ENCODE results near the gene RAD18.

The RAD18 gene

DNA sequence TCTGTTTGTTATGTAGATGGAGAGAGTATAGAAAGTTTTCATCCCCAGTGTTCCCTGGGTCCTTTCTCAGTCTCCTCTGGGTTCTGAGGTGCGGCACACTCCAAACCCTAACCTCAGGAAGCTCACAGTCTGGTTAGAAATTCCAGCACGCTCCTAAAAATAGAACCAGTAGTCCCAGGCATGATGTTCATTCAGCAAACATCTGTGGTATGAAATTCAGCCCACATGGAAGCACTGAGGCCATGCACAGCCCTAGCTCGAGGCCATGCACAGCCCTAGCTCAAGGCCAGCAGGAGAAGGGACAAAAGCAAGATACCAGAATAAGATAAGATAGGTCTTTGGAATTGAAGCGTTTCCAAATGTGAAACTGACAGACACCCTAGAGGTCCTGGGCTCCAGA is 111.6 kb downstream of the RAD18 start:
- H3K27ac ChIP-seq (replicated peaks; ENCODE audit: low read length) = no peak overlapping the region
- no peak overlapping the region for H3K4me3 ChIP-seq (ENCODE audit: low read length in 2 of 2)
- WGBS, 2 donors (ENCODE audit: extremely low coverage in 2 of 2, insufficient read length in 2 of 2, insufficient replicate concordance in 1 of 2) = no CpG with 5 or more reads among the region's 4 CpGs

DNA sequence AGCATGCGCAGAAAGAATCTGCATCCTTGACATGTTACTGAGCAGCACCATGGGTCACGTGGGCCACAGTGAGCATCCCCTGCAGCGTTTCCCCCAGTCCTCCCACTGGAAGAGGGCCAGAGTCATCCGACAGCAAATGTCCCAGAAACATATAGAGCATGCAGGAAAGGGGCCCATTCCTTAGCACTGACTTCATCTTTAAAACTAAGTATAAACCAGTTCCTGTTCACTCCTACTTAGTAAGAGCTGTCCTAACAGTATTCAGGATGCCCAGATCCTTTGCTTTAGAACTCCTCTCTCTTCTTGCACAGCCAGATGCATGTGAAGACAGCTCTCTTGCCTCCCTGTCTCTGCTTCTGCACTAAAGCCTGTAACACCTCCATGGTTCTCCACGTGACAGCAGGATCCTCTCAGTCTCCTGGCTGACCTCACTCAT is 114.6 kb downstream of the RAD18 start:
- Histone ChIP-seq H3K9me3 (replicated peaks in 1 of 2; ENCODE audit: control insufficient read depth in 2 of 2, insufficient read depth in 1 of 2, low read depth in 1 of 2, low read length in 2 of 2) (peaks cover 1 to 9% of the 10 kb centered on the region in 2 donors), H3K27ac (replicated peaks; ENCODE audit: low read length) (no peak overlapping the region), H3K14ac (ENCODE audit: low read length) (no peak overlapping the region), H2BK5ac (ENCODE audit: low read length) (no peak overlapping the region), H3K4ac (ENCODE audit: low read length) (no peak overlapping the region), H3K79me1 (ENCODE audit: low read depth, low read length) (no peaks in the 10 kb centered on the region), H2AK5ac (ENCODE audit: low read depth, low read length) (no peak overlapping the region), H3K9ac (ENCODE audit: low read depth, low read length, poor library complexity) (no peak overlapping the region), H3K36me3 (replicated peaks in 1 of 2; ENCODE audit: control insufficient read depth in 2 of 2, insufficient read depth in 2 of 2, low read length in 2 of 2) (no peaks in the 10 kb centered on the region), H3K4me1 (ENCODE audit: control insufficient read depth in 2 of 2, insufficient read depth in 1 of 2, low read depth in 1 of 2, low read length in 2 of 2) (peaks cover 0 to 7% of the 10 kb centered on the region in 2 donors), H2BK120ac (ENCODE audit: low read depth, low read length) (no peak overlapping the region), H3K27me3 (ENCODE audit: control insufficient read depth in 3 of 3, insufficient read depth in 3 of 3, low read depth in 1 of 3, low read length in 3 of 3) (no peaks in the 10 kb centered on the region), H2BK12ac (ENCODE audit: low read length) (no peak overlapping the region), H3K4me2 (ENCODE audit: insufficient read depth, low read length, poor library complexity, severe bottlenecking) (no peak overlapping the region), H3K23ac (ENCODE audit: low read depth, low read length, poor library complexity) (no peak overlapping the region), H4K8ac (ENCODE audit: low read depth, low read length) (no peak overlapping the region), H3K4me3 (ENCODE audit: low read length in 2 of 2) (no peak overlapping the region), H2BK15ac (ENCODE audit: low read length) (no peak overlapping the region), H3K18ac (ENCODE audit: low read length) (no peak overlapping the region), H4K91ac (ENCODE audit: low read depth, low read length, poor library complexity) (no peak overlapping the region), H2AFZ (ENCODE audit: low read length) (no peak overlapping the region)
- no CpG with 5 or more reads among the region's 5 CpGs for WGBS, 2 donors (ENCODE audit: extremely low coverage in 2 of 2, insufficient read length in 2 of 2, insufficient replicate concordance in 1 of 2)
- no peak for DNase-seq (ENCODE audit: low spot score)

More for the DNA sequence above, 111.6 kb downstream of the RAD18 start:
- no peak overlapping the region for H3K14ac ChIP-seq (ENCODE audit: low read length)
- H3K9ac ChIP-seq (ENCODE audit: low read depth, low read length, poor library complexity) = no peak overlapping the region
- no peak overlapping the region for H2BK120ac ChIP-seq (ENCODE audit: low read depth, low read length)
- no peak overlapping the region for H4K8ac ChIP-seq (ENCODE audit: low read depth, low read length)
- no peak overlapping the region for H2BK5ac ChIP-seq (ENCODE audit: low read length)
- H2AFZ ChIP-seq (ENCODE audit: low read length) = no peak overlapping the region
- H2BK12ac ChIP-seq (ENCODE audit: low read length) = no peak overlapping the region
- no peaks in the 10 kb centered on the region for H3K36me3 ChIP-seq (replicated peaks in 1 of 2; ENCODE audit: control insufficient read depth in 2 of 2, insufficient read depth in 2 of 2, low read length in 2 of 2)
- no peaks in the 10 kb centered on the region for H3K4me1 ChIP-seq (ENCODE audit: control insufficient read depth in 2 of 2, insufficient read depth in 1 of 2, low read depth in 1 of 2, low read length in 2 of 2)
- H3K4ac ChIP-seq (ENCODE audit: low read length) = no peak overlapping the region
- H2BK15ac ChIP-seq (ENCODE audit: low read length) = no peak overlapping the region
- H3K18ac ChIP-seq (ENCODE audit: low read length) = no peak overlapping the region
- no peak overlapping the region for H3K4me2 ChIP-seq (ENCODE audit: insufficient read depth, low read length, poor library complexity, severe bottlenecking)
- H4K91ac ChIP-seq (ENCODE audit: low read depth, low read length, poor library complexity) = no peak overlapping the region
- H3K27me3 ChIP-seq (ENCODE audit: control insufficient read depth in 3 of 3, insufficient read depth in 3 of 3, low read depth in 1 of 3, low read length in 3 of 3) = no peaks in the 10 kb centered on the region
- no peaks in the 10 kb centered on the region for H3K79me1 ChIP-seq (ENCODE audit: low read depth, low read length)
- H3K23ac ChIP-seq (ENCODE audit: low read depth, low read length, poor library complexity) = no peak overlapping the region
- no peak for DNase-seq (ENCODE audit: low spot score)
- H2AK5ac ChIP-seq (ENCODE audit: low read depth, low read length) = no peak overlapping the region
- no peaks in the 10 kb centered on the region for H3K9me3 ChIP-seq (replicated peaks in 1 of 2; ENCODE audit: control insufficient read depth in 2 of 2, insufficient read depth in 1 of 2, low read depth in 1 of 2, low read length in 2 of 2)

DNA sequence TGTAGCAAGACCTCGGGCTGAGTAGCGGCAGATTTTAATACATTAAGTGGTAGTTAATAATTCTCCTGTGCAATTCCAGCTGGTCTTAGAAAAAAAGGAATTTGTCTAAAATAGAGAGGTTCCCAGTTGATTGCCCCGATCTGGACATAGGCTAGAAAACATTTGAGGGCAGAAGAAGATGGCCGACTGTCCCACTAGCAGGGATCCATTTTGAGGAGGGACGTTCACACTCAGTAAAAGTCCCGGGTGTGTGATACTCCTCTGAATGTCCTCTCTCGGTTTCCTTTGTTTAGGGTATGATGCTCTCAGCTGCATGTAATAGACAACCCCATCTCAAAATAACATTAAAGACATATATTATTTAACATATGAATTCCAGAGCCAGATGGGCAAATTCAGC is 116.0 kb downstream of the RAD18 start:
- no peak overlapping the region for H2BK12ac ChIP-seq (ENCODE audit: low read length)
- no peak overlapping the region for H3K23ac ChIP-seq (ENCODE audit: low read depth, low read length, poor library complexity)
- H3K4me1 ChIP-seq (ENCODE audit: control insufficient read depth in 2 of 2, insufficient read depth in 1 of 2, low read depth in 1 of 2, low read length in 2 of 2) = peaks cover 0 to 7% of the 10 kb centered on the region in 2 donors
- no peak overlapping the region for H3K4ac ChIP-seq (ENCODE audit: low read length)
- no peak overlapping the region for H4K8ac ChIP-seq (ENCODE audit: low read depth, low read length)
- H2AFZ ChIP-seq (ENCODE audit: low read length) = no peak overlapping the region
- peaks cover 3 to 9% of the 10 kb centered on the region in 2 donors for H3K9me3 ChIP-seq (replicated peaks in 1 of 2; ENCODE audit: control insufficient read depth in 2 of 2, insufficient read depth in 1 of 2, low read depth in 1 of 2, low read length in 2 of 2)
- H3K79me1 ChIP-seq (ENCODE audit: low read depth, low read length) = no peaks in the 10 kb centered on the region
- no peak overlapping the region for H3K4me2 ChIP-seq (ENCODE audit: insufficient read depth, low read length, poor library complexity, severe bottlenecking)
- DNase-seq (ENCODE audit: low spot score) = no peak
- no peaks in the 10 kb centered on the region for H3K27me3 ChIP-seq (ENCODE audit: control insufficient read depth in 3 of 3, insufficient read depth in 3 of 3, low read depth in 1 of 3, low read length in 3 of 3)
- WGBS, 2 donors (ENCODE audit: extremely low coverage in 2 of 2, insufficient read length in 2 of 2, insufficient replicate concordance in 1 of 2) = no CpG with 5 or more reads among the region's 7 CpGs
- H3K9ac ChIP-seq (ENCODE audit: low read depth, low read length, poor library complexity) = no peak overlapping the region
- H3K27ac ChIP-seq (replicated peaks; ENCODE audit: low read length) = no peak overlapping the region
- no peak overlapping the region for H3K18ac ChIP-seq (ENCODE audit: low read length)
- H3K14ac ChIP-seq (ENCODE audit: low read length) = no peak overlapping the region
- no peak overlapping the region for H2BK15ac ChIP-seq (ENCODE audit: low read length)
- no peak overlapping the region for H4K91ac ChIP-seq (ENCODE audit: low read depth, low read length, poor library complexity)
- H2BK5ac ChIP-seq (ENCODE audit: low read length) = no peak overlapping the region
- no peaks in the 10 kb centered on the region for H3K36me3 ChIP-seq (replicated peaks in 1 of 2; ENCODE audit: control insufficient read depth in 2 of 2, insufficient read depth in 2 of 2, low read length in 2 of 2)
- no peak overlapping the region for H2AK5ac ChIP-seq (ENCODE audit: low read depth, low read length)
- H2BK120ac ChIP-seq (ENCODE audit: low read depth, low read length) = no peak overlapping the region
- no peak overlapping the region for H3K4me3 ChIP-seq (ENCODE audit: low read length in 2 of 2)

DNA sequence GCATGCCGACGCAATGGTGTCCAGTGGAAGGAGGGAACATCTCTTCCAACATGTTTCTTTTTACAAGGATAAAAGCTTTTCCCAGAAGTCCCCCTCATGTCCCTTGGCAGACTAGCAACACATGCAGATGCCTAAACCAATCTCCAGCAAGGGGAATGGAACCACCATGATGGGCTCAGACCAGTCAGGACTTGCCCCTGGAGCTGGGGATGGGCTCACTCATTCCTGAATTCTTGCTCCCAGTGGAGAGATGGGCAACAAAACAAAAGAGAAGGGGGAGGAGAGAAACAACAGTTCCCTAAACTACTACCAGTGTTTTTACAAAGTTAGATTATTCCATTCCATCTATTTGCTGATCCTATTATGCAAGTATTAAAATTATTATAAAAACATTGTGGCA is 117.1 kb downstream of the RAD18 start:
- no peak overlapping the region for H2BK15ac ChIP-seq (ENCODE audit: low read length)
- H3K4me1 ChIP-seq (ENCODE audit: control insufficient read depth in 2 of 2, insufficient read depth in 1 of 2, low read depth in 1 of 2, low read length in 2 of 2) = peaks cover 0 to 7% of the 10 kb centered on the region in 2 donors
- no peak overlapping the region for H3K4ac ChIP-seq (ENCODE audit: low read length)
- no peak overlapping the region for H3K18ac ChIP-seq (ENCODE audit: low read length)
- no peak overlapping the region for H2BK12ac ChIP-seq (ENCODE audit: low read length)
- H2AFZ ChIP-seq (ENCODE audit: low read length) = peak overlapping the region; percentile 32
- DNase-seq (ENCODE audit: low spot score) = no peak
- no peak overlapping the region for H2BK5ac ChIP-seq (ENCODE audit: low read length)
- no peak overlapping the region for H4K91ac ChIP-seq (ENCODE audit: low read depth, low read length, poor library complexity)
- H4K8ac ChIP-seq (ENCODE audit: low read depth, low read length) = no peak overlapping the region
- H3K27ac ChIP-seq (replicated peaks; ENCODE audit: low read length) = no peak overlapping the region
- H3K14ac ChIP-seq (ENCODE audit: low read length) = no peak overlapping the region
- H3K27me3 ChIP-seq (ENCODE audit: control insufficient read depth in 3 of 3, insufficient read depth in 3 of 3, low read depth in 1 of 3, low read length in 3 of 3) = no peaks in the 10 kb centered on the region
- H3K9me3 ChIP-seq (replicated peaks in 1 of 2; ENCODE audit: control insufficient read depth in 2 of 2, insufficient read depth in 1 of 2, low read depth in 1 of 2, low read length in 2 of 2) = peaks cover 3 to 9% of the 10 kb centered on the region in 2 donors
- no peak overlapping the region for H2BK120ac ChIP-seq (ENCODE audit: low read depth, low read length)
- H3K9ac ChIP-seq (ENCODE audit: low read depth, low read length, poor library complexity) = no peak overlapping the region
- H3K79me1 ChIP-seq (ENCODE audit: low read depth, low read length) = no peaks in the 10 kb centered on the region
- WGBS, 2 donors (ENCODE audit: extremely low coverage in 2 of 2, insufficient read length in 2 of 2, insufficient replicate concordance in 1 of 2) = no CpG with 5 or more reads among the region's 2 CpGs
- H3K4me3 ChIP-seq (ENCODE audit: low read length in 2 of 2) = no peak overlapping the region
- no peak overlapping the region for H2AK5ac ChIP-seq (ENCODE audit: low read depth, low read length)
- no peaks in the 10 kb centered on the region for H3K36me3 ChIP-seq (replicated peaks in 1 of 2; ENCODE audit: control insufficient read depth in 2 of 2, insufficient read depth in 2 of 2, low read length in 2 of 2)
- no peak overlapping the region for H3K23ac ChIP-seq (ENCODE audit: low read depth, low read length, poor library complexity)
- no peak overlapping the region for H3K4me2 ChIP-seq (ENCODE audit: insufficient read depth, low read length, poor library complexity, severe bottlenecking)

Measured in neuronal stem cell (in vitro differentiated cells).